ENCODE data around the gene TENM4. TPM values are rescaled to one million over a fixed set of nuclear protein-coding genes. Genes with fewer than 3 reads are reported as not detected.

The TENM4 gene
- total RNA-seq, 2 donors from 2014 or later: 2.6 to 6.8 TPM

DNA sequence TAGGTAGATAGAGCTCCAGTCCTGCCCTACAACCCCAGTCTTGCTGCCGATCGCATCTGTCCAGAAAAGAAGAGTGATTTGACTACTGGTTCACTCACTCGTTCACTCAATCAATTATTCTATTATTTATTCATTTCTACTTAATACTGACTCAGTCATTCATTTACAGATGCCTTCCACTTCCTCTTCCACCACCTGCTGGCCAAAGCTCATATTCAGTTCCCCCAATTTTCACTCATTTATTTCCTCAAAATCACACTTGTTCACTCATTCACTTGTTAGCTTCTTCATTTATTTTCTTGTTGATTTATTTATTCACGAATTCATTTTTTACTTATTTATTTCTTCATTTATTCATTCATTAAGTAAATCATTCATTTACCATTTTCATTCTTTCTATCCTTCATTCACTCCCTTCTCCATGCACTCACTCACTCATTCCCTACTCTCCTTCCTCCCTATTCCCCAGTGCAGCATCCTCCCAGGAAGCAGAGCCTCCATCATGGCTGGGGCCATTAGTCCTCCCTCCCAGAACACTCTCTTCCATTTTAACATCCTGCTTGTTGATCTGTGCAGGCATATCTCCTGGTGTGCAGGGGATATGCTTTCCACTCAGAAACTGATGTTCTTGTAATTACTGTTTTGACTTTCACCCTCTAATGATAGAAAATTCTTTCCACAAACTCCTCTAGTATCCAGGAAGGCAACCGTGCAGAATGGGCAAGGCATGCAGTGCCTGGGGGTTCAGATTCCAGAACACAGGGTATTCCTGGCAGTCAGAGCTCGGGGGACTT, 281.0 kb downstream of the TENM4 start:
- intact Hi-C loops (cut with DNase I): loop anchor here (10.0 kb wide), 1 partner anchor 515 kb away; no protein-coding TSS in a partner anchor
- Histone ChIP-seq H3K36me3 (no peaks in the 10 kb centered on the region), H3K27ac (no peak overlapping the region), H3K9me3 (no peaks in the 10 kb centered on the region), H3K4me1 (replicated peaks) (no peaks in the 10 kb centered on the region), H3K27me3 (replicated peaks; ENCODE audit: insufficient read depth) (no peaks in the 10 kb centered on the region), H3K4me3 (no peak overlapping the region)
- DNase-seq (ENCODE audit: low spot score): no peak
- TF ChIP-seq, protein P1, sequence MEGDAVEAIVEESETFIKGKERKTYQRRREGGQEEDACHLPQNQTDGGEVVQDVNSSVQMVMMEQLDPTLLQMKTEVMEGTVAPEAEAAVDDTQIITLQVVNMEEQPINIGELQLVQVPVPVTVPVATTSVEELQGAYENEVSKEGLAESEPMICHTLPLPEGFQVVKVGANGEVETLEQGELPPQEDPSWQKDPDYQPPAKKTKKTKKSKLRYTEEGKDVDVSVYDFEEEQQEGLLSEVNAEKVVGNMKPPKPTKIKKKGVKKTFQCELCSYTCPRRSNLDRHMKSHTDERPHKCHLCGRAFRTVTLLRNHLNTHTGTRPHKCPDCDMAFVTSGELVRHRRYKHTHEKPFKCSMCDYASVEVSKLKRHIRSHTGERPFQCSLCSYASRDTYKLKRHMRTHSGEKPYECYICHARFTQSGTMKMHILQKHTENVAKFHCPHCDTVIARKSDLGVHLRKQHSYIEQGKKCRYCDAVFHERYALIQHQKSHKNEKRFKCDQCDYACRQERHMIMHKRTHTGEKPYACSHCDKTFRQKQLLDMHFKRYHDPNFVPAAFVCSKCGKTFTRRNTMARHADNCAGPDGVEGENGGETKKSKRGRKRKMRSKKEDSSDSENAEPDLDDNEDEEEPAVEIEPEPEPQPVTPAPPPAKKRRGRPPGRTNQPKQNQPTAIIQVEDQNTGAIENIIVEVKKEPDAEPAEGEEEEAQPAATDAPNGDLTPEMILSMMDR (IDR thresholded peaks at IDR 0.05): peak in 1 of 4 experiments; percentile 20
- no peak for TF ChIP-seq POLR2AphosphoS5 (IDR thresholded peaks at IDR 0.05)
- 87% methylated on average over 6 of the region's 6 CpGs for WGBS

DNA sequence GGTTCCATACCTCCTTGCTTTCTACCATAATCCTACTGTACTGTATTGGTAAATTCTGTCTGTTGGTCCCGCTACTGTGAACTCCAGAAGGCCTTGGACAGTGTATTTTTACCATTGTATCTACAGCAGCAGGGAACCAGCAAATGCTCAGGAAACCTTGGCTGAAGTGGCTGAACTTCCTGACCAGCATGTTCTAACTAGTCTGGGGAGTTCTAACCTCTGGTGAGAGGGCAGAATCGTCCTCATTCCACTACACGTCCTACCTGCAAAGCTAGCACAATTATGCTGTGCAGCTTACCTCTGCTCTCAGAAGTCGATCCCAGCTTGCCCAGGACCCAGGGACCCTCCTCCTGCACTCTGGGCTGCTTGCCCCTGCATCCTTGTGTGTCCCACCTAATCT, 283.1 kb downstream of the TENM4 start:
- 58% methylated on average over 4 of the region's 4 CpGs for WGBS
- TF ChIP-seq POLR2A (IDR thresholded peaks at IDR 0.05) (no peak), POLR2AphosphoS5 (IDR thresholded peaks at IDR 0.05) (no peak)
- TF ChIP-seq, protein P1 (IDR thresholded peaks at IDR 0.05): no peak
- Histone ChIP-seq H3K4me3 (no peak overlapping the region), H3K27ac (no peak overlapping the region), H3K4me1 (replicated peaks) (no peaks in the 10 kb centered on the region), H3K36me3 (no peaks in the 10 kb centered on the region), H3K27me3 (replicated peaks; ENCODE audit: insufficient read depth) (no peaks in the 10 kb centered on the region), H3K9me3 (no peaks in the 10 kb centered on the region)
- no peak for DNase-seq (ENCODE audit: low spot score)
- intact Hi-C loops (cut with DNase I): loop anchor here (10.0 kb wide), 1 partner anchor 513 kb away; no protein-coding TSS in a partner anchor

DNA sequence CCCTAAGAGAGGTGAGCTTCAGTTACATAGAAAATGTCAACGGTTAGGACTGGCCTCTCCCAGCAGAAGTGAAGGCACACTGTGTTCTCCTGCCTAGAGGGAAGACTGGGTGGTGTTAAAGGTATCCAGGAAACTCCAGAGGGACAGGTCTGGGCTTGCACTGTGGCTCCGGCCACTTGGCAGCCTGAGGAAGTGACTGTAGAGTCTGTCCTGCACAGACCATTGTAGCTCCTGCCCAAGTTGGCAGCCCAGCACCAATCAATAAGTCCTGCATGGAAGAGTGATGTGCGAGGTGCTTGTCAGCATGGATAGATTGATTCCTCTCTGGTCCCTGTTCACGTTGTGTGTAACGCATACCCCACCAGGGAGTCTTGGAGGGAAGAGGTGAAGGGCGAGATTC, 284.8 kb downstream of the TENM4 start:
- 77% methylated on average over 6 of the region's 6 CpGs for WGBS
- DNase-seq (ENCODE audit: low spot score): no peak
- Histone ChIP-seq H3K9me3 (no peaks in the 10 kb centered on the region), H3K4me1 (replicated peaks) (no peaks in the 10 kb centered on the region), H3K4me3 (no peak overlapping the region), H3K27ac (no peak overlapping the region), H3K36me3 (no peaks in the 10 kb centered on the region), H3K27me3 (replicated peaks; ENCODE audit: insufficient read depth) (no peaks in the 10 kb centered on the region)
- TF ChIP-seq, protein P1 (IDR thresholded peaks at IDR 0.05): no peak
- TF ChIP-seq POLR2A (IDR thresholded peaks at IDR 0.05) (no peak), POLR2AphosphoS5 (IDR thresholded peaks at IDR 0.05) (no peak)
- intact Hi-C loops (cut with DNase I): loop anchor here (10.0 kb wide), 1 partner anchor 511 kb away; no protein-coding TSS in a partner anchor

DNA sequence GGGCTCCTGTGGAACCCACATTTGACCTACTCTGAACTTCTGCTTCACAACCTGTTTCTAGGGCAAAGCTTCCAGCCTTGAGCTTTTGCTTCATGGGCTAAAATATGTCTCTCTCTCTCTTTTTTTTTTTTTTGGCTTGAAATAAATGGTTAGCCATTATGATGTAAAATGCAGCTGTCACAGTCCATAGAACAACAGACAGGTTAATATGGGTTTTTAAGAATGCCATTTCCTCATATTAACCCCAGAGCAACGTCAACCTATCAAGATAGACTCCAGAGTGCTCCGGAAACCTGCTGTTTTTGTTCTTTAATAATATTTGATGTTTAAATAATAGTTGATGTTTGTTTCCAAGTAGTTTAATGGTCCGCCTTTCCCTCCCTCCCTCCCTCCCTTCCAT, 285.6 kb downstream of the TENM4 start:
- H3K9me3 ChIP-seq: no peaks in the 10 kb centered on the region
- no peak overlapping the region for H3K4me3 ChIP-seq
- H3K27ac ChIP-seq: no peak overlapping the region
- H3K36me3 ChIP-seq: no peaks in the 10 kb centered on the region
- H3K27me3 ChIP-seq (replicated peaks; ENCODE audit: insufficient read depth): no peaks in the 10 kb centered on the region
- 73% methylated on average over 3 of the region's 3 CpGs for WGBS
- TF ChIP-seq POLR2AphosphoS5 (IDR thresholded peaks at IDR 0.05) (no peak), POLR2A (IDR thresholded peaks at IDR 0.05) (no peak)
- TF ChIP-seq, protein P1 (IDR thresholded peaks at IDR 0.05): no peak
- DNase-seq (ENCODE audit: low spot score): no peak
- no peaks in the 10 kb centered on the region for H3K4me1 ChIP-seq (replicated peaks)
- intact Hi-C loops (cut with DNase I): loop anchor here (10.0 kb wide), 1 partner anchor 510 kb away; no protein-coding TSS in a partner anchor

DNA sequence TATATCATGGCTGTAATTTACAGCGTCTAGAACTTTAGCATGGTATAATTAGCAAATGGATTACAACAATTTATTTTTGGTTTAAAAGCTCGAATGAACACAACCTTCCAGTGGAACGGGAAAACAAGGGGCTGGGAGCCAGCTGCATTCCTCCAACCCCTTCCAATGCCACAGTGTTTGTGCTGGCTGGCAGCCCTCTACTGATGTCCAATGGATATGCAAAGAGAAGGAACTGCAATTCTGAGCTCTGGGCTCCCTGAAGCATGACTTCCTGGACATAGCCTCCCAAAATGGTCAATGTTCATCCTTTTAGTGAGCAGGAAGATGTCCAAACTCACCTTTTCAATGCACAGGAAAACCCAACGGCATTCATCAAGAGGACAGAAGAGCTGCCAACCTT, 288.3 kb downstream of the TENM4 start:
- intact Hi-C loops (cut with DNase I): loop anchor here (10.0 kb wide), 1 partner anchor 508 kb away; no protein-coding TSS in a partner anchor
- no peaks in the 10 kb centered on the region for H3K9me3 ChIP-seq
- no peaks in the 10 kb centered on the region for H3K36me3 ChIP-seq
- no peak overlapping the region for H3K4me3 ChIP-seq
- H3K27me3 ChIP-seq (replicated peaks; ENCODE audit: insufficient read depth): no peaks in the 10 kb centered on the region
- 37% methylated on average over 4 of the region's 4 CpGs for WGBS
- no peak overlapping the region for H3K27ac ChIP-seq
- no peaks in the 10 kb centered on the region for H3K4me1 ChIP-seq (replicated peaks)
- DNase-seq (ENCODE audit: low spot score): no peak
- TF ChIP-seq, protein P1 (IDR thresholded peaks at IDR 0.05): no peak
